ENCODE results near the gene KLF3.

KLF3 gene

DNA sequence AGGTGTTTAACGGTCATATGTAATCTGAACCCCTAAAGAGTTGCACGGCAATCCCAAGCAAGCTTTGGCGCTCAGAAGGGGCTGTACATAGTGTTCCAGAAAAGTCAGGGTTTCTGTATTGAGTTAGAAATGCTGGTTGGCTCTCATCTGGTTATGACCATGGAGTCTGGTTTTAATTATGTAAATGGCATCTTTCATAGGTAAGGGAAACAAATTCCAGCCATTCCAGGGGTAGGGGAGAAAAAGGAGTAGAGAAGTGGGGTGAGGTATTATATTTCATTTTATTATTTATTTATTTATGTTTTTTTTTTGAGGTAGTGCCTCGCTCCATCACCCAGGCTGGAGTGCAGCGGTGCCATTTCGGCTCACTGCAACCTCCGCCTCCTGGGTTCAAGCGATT is 15.9 kb downstream of the KLF3 start:
- no peak overlapping the region for H3K27ac ChIP-seq (ENCODE audit: low read length, poor library complexity, severe bottlenecking)
- H3K9me3 ChIP-seq (ENCODE audit: control insufficient read depth, low read length) = no peaks in the 10 kb centered on the region
- H2BK12ac ChIP-seq (ENCODE audit: low read length in 2 of 2) = no peak overlapping the region
- 99% methylated on average over 8 of the region's 8 CpGs for WGBS
- no peak overlapping the region for H4K91ac ChIP-seq (ENCODE audit: low read length)
- H3K4me3 ChIP-seq (ENCODE audit: insufficient read depth in 1 of 2, low read depth in 1 of 2, low read length in 2 of 2) = no peak overlapping the region
- H2AFZ ChIP-seq (ENCODE audit: low read depth, low read length) = no peak overlapping the region
- H3K4ac ChIP-seq (ENCODE audit: low read depth in 1 of 2, low read length in 2 of 2) = no peak overlapping the region
- no peak overlapping the region for H2BK15ac ChIP-seq (ENCODE audit: low read depth, poor library complexity, severe bottlenecking)
- no peak overlapping the region for H3K14ac ChIP-seq (ENCODE audit: low read length in 2 of 2)
- no peaks in the 10 kb centered on the region for H3K27me3 ChIP-seq (ENCODE audit: control insufficient read depth in 1 of 2, insufficient read depth in 1 of 2, low read length in 2 of 2)
- no peak overlapping the region for H2BK120ac ChIP-seq (ENCODE audit: low read depth, low read length)
- H3K4me1 ChIP-seq (ENCODE audit: control insufficient read depth, insufficient read depth, low read depth, low read length) = peaks cover 9% of the 10 kb centered on the region
- H3K18ac ChIP-seq (ENCODE audit: low read depth in 1 of 2, low read length in 2 of 2) = no peak overlapping the region
- H2BK5ac ChIP-seq (ENCODE audit: low read depth, low read length, poor library complexity, severe bottlenecking) = no peak overlapping the region
- no peak overlapping the region for H2AK5ac ChIP-seq (ENCODE audit: low read length, severe bottlenecking)
- H3K9ac ChIP-seq (ENCODE audit: low read length) = no peak overlapping the region
- H3K36me3 ChIP-seq (ENCODE audit: control insufficient read depth in 1 of 2, insufficient read depth in 2 of 2, low read depth in 1 of 2, low read length in 2 of 2) = peaks cover 20 to 43% of the 10 kb centered on the region in 2 experiments
- H4K8ac ChIP-seq (ENCODE audit: low read length) = no peak overlapping the region
- no peak overlapping the region for H3K4me2 ChIP-seq (ENCODE audit: low read length, poor library complexity, severe bottlenecking)
- H3K23ac ChIP-seq (ENCODE audit: low read length in 2 of 2) = no peak overlapping the region
- DNase-seq = no peak
- H3K79me1 ChIP-seq (replicated peaks; ENCODE audit: low read length, poor library complexity, severe bottlenecking) = peaks cover 10% of the 10 kb centered on the region

DNA sequence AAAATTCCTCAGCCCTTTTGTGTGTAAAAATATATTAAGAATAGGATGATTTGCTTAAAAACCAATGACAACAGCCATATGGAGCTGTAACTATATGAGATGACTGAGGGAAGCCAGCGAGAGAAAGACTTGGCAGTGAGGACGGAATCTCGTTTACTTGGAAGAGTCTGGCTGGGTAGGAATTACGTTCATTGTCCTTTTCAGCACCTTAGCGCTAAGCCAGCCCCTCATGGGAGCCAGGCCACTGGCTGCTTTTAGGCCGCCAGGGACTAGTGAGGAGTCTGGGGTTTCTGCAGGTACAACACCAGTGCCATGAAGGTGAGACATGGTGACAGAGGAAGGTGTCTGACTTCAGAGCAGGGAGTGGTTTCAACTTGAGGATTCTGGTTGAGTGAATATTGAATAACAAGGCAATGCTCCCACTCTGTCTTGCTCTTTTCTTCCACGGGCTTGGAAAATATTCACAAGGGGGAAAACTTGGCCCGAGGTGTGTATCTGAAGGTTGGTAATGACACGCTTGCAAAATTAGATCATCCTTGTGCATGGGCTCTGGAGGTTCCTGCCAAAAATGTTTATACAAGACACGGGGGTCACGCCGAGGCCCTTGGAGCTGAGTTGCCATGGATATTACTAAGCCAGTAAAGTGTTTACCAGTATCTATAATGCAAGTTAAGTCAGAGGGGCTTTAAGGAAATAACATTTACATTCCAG is 17.4 kb downstream of the KLF3 start:
- Histone ChIP-seq H3K4me3 (ENCODE audit: insufficient read depth in 1 of 2, low read depth in 1 of 2, low read length in 2 of 2) (no peak overlapping the region), H2AFZ (ENCODE audit: low read depth, low read length) (no peak overlapping the region), H3K27ac (ENCODE audit: low read length, poor library complexity, severe bottlenecking) (no peak overlapping the region), H3K9me3 (ENCODE audit: control insufficient read depth, low read length) (no peaks in the 10 kb centered on the region), H2BK15ac (ENCODE audit: low read depth, poor library complexity, severe bottlenecking) (no peak overlapping the region), H3K14ac (ENCODE audit: low read length in 2 of 2) (no peak overlapping the region), H3K4ac (ENCODE audit: low read depth in 1 of 2, low read length in 2 of 2) (no peak overlapping the region), H3K4me1 (ENCODE audit: control insufficient read depth, insufficient read depth, low read depth, low read length) (peaks cover 9% of the 10 kb centered on the region), H2BK12ac (ENCODE audit: low read length in 2 of 2) (no peak overlapping the region), H3K18ac (ENCODE audit: low read depth in 1 of 2, low read length in 2 of 2) (no peak overlapping the region), H2BK5ac (ENCODE audit: low read depth, low read length, poor library complexity, severe bottlenecking) (no peak overlapping the region), H2AK5ac (ENCODE audit: low read length, severe bottlenecking) (no peak overlapping the region), H2BK120ac (ENCODE audit: low read depth, low read length) (no peak overlapping the region), H3K79me1 (replicated peaks; ENCODE audit: low read length, poor library complexity, severe bottlenecking) (peaks cover 13% of the 10 kb centered on the region), H3K23ac (ENCODE audit: low read length in 2 of 2) (no peak overlapping the region), H4K8ac (ENCODE audit: low read length) (no peak overlapping the region), H3K36me3 (ENCODE audit: control insufficient read depth in 1 of 2, insufficient read depth in 2 of 2, low read depth in 1 of 2, low read length in 2 of 2) (peaks cover 22 to 55% of the 10 kb centered on the region in 2 experiments), H3K9ac (ENCODE audit: low read length) (peak overlapping the region; percentile 69), H3K4me2 (ENCODE audit: low read length, poor library complexity, severe bottlenecking) (no peak overlapping the region), H3K27me3 (ENCODE audit: control insufficient read depth in 1 of 2, insufficient read depth in 1 of 2, low read length in 2 of 2) (no peaks in the 10 kb centered on the region), H4K91ac (ENCODE audit: low read length) (no peak overlapping the region)
- 82% methylated on average over 12 of the region's 12 CpGs for WGBS
- no peak for DNase-seq

DNA sequence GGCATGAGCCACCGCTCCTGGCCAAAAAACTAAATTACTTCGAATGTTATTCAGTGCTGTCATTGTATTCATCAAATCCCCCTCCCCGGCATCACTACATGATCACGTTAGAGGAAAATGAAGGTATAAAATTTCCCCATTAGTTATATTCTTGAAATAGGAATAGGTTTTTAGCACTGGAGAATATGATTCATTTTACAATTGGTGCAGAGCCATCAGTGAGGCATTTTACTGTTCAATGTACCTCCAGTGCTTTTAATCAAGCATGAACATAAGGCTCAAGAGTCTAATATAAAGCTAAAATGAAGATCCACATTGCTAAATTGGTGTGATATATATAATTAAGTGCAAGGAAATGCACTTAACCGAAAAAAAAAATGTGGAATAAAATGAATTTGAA is 18.3 kb downstream of the KLF3 start:
- Histone ChIP-seq H2BK12ac (ENCODE audit: low read length in 2 of 2) (no peak overlapping the region), H3K4me3 (ENCODE audit: insufficient read depth in 1 of 2, low read depth in 1 of 2, low read length in 2 of 2) (no peak overlapping the region), H3K14ac (ENCODE audit: low read length in 2 of 2) (no peak overlapping the region), H3K27me3 (ENCODE audit: control insufficient read depth in 1 of 2, insufficient read depth in 1 of 2, low read length in 2 of 2) (no peaks in the 10 kb centered on the region), H4K91ac (ENCODE audit: low read length) (no peak overlapping the region), H2AK5ac (ENCODE audit: low read length, severe bottlenecking) (no peak overlapping the region), H2AFZ (ENCODE audit: low read depth, low read length) (no peak overlapping the region), H3K4me2 (ENCODE audit: low read length, poor library complexity, severe bottlenecking) (no peak overlapping the region), H3K23ac (ENCODE audit: low read length in 2 of 2) (no peak overlapping the region), H2BK120ac (ENCODE audit: low read depth, low read length) (no peak overlapping the region), H2BK15ac (ENCODE audit: low read depth, poor library complexity, severe bottlenecking) (no peak overlapping the region), H3K36me3 (ENCODE audit: control insufficient read depth in 1 of 2, insufficient read depth in 2 of 2, low read depth in 1 of 2, low read length in 2 of 2) (peaks cover 22 to 55% of the 10 kb centered on the region in 2 experiments), H3K18ac (ENCODE audit: low read depth in 1 of 2, low read length in 2 of 2) (no peak overlapping the region), H3K4ac (ENCODE audit: low read depth in 1 of 2, low read length in 2 of 2) (no peak overlapping the region), H3K79me1 (replicated peaks; ENCODE audit: low read length, poor library complexity, severe bottlenecking) (peaks cover 13% of the 10 kb centered on the region), H2BK5ac (ENCODE audit: low read depth, low read length, poor library complexity, severe bottlenecking) (no peak overlapping the region), H3K4me1 (ENCODE audit: control insufficient read depth, insufficient read depth, low read depth, low read length) (peaks cover 6% of the 10 kb centered on the region), H4K8ac (ENCODE audit: low read length) (no peak overlapping the region), H3K9me3 (ENCODE audit: control insufficient read depth, low read length) (no peaks in the 10 kb centered on the region), H3K27ac (ENCODE audit: low read length, poor library complexity, severe bottlenecking) (no peak overlapping the region), H3K9ac (ENCODE audit: low read length) (peak overlapping the region; percentile 69)
- DNase-seq = no peak
- WGBS = 98% methylated on average over 2 of the region's 5 CpGs

DNA sequence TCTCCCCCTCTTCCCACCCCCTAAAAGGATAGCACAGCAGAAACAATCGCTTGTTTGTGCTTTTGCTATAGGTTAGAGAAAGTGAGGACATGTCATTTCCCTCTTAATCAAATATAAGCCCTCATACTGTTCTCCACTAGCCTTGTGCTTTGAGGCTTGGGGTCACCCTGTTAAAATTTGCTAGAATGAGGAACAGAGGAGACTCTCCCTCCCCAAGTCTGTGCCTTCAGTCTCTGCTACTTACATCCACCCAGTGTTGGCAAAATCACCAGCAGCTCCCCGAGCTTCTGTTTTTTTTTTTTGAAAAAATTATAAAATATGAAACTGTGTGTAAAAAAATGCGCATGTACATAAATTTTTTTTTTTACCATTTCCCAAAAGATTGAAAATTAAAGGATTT is 19.3 kb downstream of the KLF3 start:
- peak overlapping the region; percentile 69 for H3K9ac ChIP-seq (ENCODE audit: low read length)
- H3K27ac ChIP-seq (ENCODE audit: low read length, poor library complexity, severe bottlenecking) = no peak overlapping the region
- H3K4ac ChIP-seq (ENCODE audit: low read depth in 1 of 2, low read length in 2 of 2) = no peak overlapping the region
- H3K4me2 ChIP-seq (ENCODE audit: low read length, poor library complexity, severe bottlenecking) = no peak overlapping the region
- DNase-seq = no peak
- no CpG with 5 or more reads among the region's 3 CpGs for WGBS
- no peak overlapping the region for H2BK15ac ChIP-seq (ENCODE audit: low read depth, poor library complexity, severe bottlenecking)
- peaks cover 5% of the 10 kb centered on the region for H3K4me1 ChIP-seq (ENCODE audit: control insufficient read depth, insufficient read depth, low read depth, low read length)
- H4K91ac ChIP-seq (ENCODE audit: low read length) = no peak overlapping the region
- H4K8ac ChIP-seq (ENCODE audit: low read length) = no peak overlapping the region
- H3K27me3 ChIP-seq (ENCODE audit: control insufficient read depth in 1 of 2, insufficient read depth in 1 of 2, low read length in 2 of 2) = no peaks in the 10 kb centered on the region
- no peak overlapping the region for H2AK5ac ChIP-seq (ENCODE audit: low read length, severe bottlenecking)
- H2AFZ ChIP-seq (ENCODE audit: low read depth, low read length) = no peak overlapping the region
- no peak overlapping the region for H3K18ac ChIP-seq (ENCODE audit: low read depth in 1 of 2, low read length in 2 of 2)
- H3K4me3 ChIP-seq (ENCODE audit: insufficient read depth in 1 of 2, low read depth in 1 of 2, low read length in 2 of 2) = no peak overlapping the region
- H3K36me3 ChIP-seq (ENCODE audit: control insufficient read depth in 1 of 2, insufficient read depth in 2 of 2, low read depth in 1 of 2, low read length in 2 of 2) = peaks cover 22 to 62% of the 10 kb centered on the region in 2 experiments
- no peak overlapping the region for H2BK5ac ChIP-seq (ENCODE audit: low read depth, low read length, poor library complexity, severe bottlenecking)
- no peak overlapping the region for H2BK120ac ChIP-seq (ENCODE audit: low read depth, low read length)
- H3K23ac ChIP-seq (ENCODE audit: low read length in 2 of 2) = no peak overlapping the region
- no peak overlapping the region for H2BK12ac ChIP-seq (ENCODE audit: low read length in 2 of 2)
- H3K14ac ChIP-seq (ENCODE audit: low read length in 2 of 2) = no peak overlapping the region
- peaks cover 15% of the 10 kb centered on the region for H3K79me1 ChIP-seq (replicated peaks; ENCODE audit: low read length, poor library complexity, severe bottlenecking)
- no peaks in the 10 kb centered on the region for H3K9me3 ChIP-seq (ENCODE audit: control insufficient read depth, low read length)

Measured in mesenchymal stem cell (in vitro differentiated cells and primary cell).